Esophagus mucosa (tissue), 1 donor: ENCODE data around the gene R3HDM4. TPM values are rescaled to one million over a fixed set of nuclear protein-coding genes. Genes with fewer than 3 reads are reported as not detected.
"Not testable (repeated sequence)": the region's sequence is repeated elsewhere in the genome, so short reads cannot be mapped to it uniquely, and the experiment has no call there.

ENCODE experiments used
- ATAC-seq: fragments of 200-7000 bp; cut with Tn5 transposase; one replicate; pipeline ENCODE4 v1.9.1; 2020
- total RNA-seq: library from RNA; stranded (reverse); gene quantifications from one replicate; pipeline ENCODE4 v1.2.4, GENCODE V29; 2023
- donor health status: DM: yes; HTN: yes; CAD: no.

Gene R3HDM4
- 59.2 TPM for total RNA-seq

GRCh38 chr19:913080-913748 is at the start of gene R3HDM4:
R3HDM4 (minus strand) TSS chr19:913219; CDS start chr19:913157, 62 bp downstream.
- peak; percentile 54 for ATAC-seq

GRCh38 chr19:961866-962620 is 49.0 kb upstream of the R3HDM4 start:
- ATAC-seq, result no peak

- ATAC-seq, result no peak
These were observed 47.6 kb upstream of the R3HDM4 start for GRCh38 chr19:960601-960938.

GRCh38 chr19:960020-960419 is 47.0 kb upstream of the R3HDM4 start:
- ATAC-seq, result no peak

DNA sequence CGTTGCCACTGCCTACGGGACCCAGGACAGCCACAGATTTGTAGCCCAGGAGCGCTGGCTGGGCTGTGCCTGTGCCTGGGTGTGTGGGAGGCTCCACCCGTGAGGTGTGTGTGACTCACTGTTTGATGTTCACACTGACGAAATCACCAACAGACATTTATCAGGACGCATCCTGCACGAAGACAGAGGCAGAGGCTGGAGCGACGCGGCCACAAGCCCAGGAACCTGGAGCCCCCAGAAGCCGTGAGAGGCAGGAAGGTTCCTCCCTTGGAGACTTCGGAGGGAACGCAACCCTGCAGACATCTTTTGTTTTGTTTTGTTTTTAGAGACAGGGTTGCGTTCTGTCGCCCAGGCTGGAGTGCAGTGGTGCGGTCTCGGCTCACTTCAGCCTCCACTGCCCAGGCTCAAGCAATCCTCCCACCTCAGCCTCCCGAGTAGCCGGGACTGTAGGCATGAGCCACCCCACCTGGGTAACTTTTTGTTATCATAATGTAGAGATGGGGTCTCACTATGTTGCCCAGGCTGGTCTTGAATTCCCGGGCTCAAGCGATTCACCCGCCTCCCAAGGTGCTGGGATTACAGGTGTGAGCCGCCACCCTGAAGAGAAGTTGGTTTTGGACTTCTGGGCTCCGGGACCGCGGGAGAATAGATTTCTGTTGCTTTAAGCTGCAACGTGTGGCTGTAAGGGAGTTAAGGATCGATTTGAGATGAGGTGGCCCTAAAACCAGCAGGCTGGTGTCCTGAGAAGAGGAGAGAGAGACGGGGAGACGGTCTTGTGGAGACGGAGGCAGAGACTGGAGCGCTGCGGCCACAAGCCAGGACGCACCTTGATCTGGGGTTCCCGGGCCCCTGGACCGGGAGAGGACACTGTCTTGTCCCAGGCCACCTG is 46.2 kb upstream of the R3HDM4 start:
- peak; percentile 82 for ATAC-seq

GRCh38 chr19:957578-957977 is 44.6 kb upstream of the R3HDM4 start:
- not testable (repeated sequence) for ATAC-seq

- ATAC-seq, result no peak
These were observed 43.9 kb upstream of the R3HDM4 start for GRCh38 chr19:956766-957440.

GRCh38 chr19:955803-956765 is 43.1 kb upstream of the R3HDM4 start:
- ATAC-seq, result no peak

GRCh38 chr19:954672-955494 is 41.9 kb upstream of the R3HDM4 start:
- ATAC-seq, result no peak

GRCh38 chr19:954272-954671 is 41.3 kb upstream of the R3HDM4 start:
- ATAC-seq, result no peak

DNA sequence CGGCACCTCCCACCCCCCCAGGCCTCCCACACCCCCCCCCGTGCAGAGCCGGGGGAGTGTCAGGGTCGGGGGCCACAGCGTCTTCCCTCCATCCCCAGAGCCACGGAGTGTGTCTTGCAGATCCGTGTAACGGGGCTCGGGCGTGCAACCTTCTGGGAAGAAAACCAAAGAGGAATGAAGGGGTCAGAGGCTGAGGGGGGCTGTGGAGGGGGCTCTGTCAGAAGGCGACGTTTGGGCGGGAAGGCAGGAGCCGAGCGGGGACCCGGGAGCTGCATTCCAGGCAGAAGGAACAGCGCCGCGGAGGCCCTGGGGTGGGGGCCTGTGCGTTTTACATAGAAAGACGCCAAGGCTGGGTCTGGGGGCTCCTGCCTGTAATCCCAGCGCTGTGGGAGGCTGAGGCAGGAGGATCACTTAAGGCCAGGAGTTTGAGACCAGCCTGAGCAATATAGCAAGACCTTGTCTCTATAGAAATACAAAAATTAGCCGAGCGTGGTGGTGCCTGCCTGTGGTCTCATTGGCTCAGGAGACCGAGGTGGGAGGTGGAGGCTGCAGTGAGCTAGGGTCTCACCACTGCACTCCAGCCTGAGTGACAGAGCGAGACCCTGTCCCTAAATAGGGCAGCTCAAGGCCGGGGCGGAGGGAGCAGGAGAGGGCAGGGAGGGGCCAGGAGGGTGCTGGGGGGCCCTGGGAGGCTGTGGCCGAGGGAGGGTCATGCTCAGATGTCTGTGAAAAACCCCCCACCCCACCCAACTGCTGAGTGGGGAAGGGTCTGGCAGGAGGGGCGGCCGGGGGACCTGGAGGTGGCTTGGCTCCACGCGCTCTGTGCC is 40.6 kb upstream of the R3HDM4 start:
- no peak for ATAC-seq

DNA sequence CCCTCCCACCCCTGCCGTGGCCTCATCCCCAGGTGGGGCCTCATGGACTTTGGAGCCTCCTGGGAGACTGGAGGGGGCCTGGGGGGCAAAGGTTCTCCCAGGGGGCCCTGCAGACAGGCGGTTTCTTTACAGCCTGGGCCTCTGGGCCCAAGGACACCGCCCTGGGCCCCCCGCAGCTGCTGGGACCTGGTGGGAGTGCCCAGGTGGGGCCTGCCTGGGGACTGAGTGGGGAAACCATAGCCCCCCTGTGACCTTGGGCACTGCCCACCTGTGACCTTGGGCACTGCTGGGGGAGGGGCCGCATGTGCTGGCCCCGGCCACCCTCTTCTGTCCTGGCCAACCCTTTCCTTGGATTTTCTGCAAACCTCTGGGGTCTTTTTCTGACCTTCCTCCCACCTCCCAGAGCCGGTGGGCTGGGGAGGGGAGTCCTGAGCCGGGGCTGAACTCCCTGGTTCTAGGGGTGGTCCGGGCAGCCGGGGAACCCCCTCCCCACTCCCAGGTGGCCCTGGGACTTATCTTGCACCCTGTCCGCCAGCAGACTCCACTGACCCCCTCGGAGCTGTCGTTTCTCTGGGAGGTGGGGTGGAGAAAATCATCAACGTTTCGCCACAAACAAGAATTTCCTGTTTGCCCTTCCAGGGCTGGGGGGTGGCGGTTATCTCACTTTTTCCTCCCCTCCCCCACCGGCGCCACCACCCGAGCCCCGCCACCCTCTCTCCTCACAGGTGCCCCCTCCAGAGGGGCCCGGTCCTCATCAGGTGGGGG is 39.8 kb upstream of the R3HDM4 start:
- ATAC-seq, result peak; percentile 18

DNA sequence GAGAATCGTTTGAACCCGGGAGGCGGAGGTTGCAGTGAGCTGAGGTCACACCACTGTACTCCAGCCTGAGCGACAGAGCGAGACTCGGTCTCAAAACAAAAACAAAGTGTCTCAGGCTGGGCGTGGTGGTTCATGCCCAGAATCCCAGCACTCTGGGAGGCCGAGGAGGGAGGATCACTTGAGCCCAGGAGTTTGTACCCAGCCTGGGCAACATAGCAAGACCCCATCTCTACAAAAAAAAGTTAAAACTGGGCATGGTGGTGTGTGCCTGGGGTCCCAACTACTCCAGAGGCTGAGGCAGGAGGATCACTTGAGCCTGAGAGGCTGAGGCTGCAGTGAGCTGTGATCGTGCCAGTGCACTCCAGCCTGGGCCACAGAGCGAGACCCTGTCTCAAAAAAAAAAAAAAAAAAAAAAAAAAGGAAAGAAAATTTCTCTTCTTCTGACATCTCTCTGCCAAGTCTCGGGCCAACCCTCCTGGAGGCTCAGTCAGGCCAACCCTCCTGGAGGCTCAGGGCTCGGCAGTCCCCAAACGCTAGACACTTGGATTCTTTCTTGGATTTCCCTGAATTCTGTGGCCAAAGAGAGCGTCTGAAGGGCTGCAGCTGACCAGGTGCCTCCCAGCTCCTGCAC is 39.1 kb upstream of the R3HDM4 start:
- ATAC-seq, result no peak

GRCh38 chr19:950352-951066 is 37.5 kb upstream of the R3HDM4 start:
- no peak for ATAC-seq

DNA sequence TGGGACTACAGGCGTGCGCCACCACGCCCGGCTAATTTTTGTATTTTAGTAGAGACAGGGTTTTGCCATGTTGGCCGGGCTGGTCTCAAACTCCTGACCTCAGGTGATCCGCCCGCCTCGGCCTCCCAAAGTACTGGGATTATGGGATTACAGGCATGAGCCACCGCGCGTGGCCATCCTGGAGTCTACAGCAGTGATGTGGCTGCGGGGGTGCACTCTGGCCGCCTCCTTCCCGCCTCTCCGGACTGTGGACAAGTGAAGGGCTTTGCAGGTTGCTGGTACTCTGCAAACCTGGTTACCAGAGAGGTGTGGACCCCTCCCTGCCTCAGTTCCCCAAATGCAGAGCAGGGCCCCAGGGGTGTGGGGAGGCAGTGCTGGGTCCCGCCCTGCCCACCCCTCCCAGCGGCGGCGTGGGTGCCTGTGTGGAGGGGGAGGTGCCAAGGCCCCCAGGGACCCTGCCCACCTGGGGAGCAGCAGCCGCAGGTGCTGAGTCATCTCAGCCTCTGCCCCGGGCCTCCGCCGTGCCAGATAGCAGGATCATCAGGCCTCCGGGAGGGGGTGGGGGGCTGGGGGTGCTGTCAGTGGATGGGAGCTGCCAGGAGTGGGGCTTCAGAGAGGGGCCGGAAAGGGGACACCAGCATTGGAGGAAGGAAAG is 36.0 kb upstream of the R3HDM4 start:
- no peak for ATAC-seq

DNA sequence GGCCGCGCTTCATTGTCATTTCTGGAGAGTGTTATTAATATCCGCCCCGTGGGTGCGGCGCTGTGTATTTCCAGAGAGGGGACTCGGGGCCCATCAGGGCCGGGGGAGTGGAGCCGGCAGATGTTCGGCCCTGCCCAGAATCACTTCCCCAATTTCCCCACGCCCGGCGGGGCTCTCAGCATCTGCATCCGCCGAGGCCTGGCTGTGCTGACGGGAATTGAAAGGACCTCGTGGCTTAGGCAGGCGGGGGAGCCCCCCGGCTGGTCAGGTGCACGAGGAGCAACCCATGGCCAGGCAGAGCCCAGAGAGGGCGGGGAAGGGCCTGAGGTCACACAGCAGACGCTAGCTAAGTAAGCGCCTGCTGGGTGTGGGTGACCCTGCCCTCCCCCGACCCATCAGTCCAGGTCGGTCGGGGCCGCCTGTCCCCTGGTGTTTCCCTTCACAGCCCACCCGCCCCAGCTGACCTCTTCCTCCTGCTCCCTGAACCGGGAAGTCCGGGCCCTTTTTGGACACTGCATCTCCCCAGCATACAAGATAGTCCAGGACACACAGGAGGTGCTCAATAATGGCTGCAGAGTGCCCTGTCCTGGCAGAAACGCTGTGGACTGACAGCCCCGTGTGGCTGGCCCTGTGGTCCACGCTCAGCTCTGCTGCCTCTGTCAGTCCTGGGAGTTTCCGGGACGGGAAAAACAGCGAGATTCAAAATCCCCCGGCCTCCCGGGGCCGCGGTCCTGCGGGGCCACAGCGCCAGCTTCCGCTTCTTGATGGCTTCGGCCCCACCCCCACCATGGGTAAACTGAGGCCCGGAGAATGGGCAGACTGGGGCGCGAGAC is 34.9 kb upstream of the R3HDM4 start:
- peak; percentile 50 for ATAC-seq
